MM.1S (cell line): ENCODE data around the gene CDCP2.

ENCODE experiments used
- EZH2 ChIP-seq: fragments of 300-600 bp; sonication (generic); optimal IDR thresholded peaks from 2 replicates; pipeline ENCODE3; 2017; ENCODE audit warnings: low read depth, mild to moderate bottlenecking, antibody characterized with exemption, low read length, mixed read lengths
- EZH2phosphoT487 ChIP-seq: fragments of 300-600 bp; sonication (generic); IDR thresholded peaks from 2 replicates; pipeline ENCODE4 v1.6.1; 2018; ENCODE audit warnings: antibody characterized with exemption, low read length
- TF ChIP-seq, protein P1 (sequence below): fragments of 300-600 bp; sonication (generic); IDR thresholded peaks from 2 replicates; pipeline ENCODE4 v1.5.1; 2016; ENCODE audit warnings: antibody characterized with exemption, low read length, mixed read lengths

DNA sequence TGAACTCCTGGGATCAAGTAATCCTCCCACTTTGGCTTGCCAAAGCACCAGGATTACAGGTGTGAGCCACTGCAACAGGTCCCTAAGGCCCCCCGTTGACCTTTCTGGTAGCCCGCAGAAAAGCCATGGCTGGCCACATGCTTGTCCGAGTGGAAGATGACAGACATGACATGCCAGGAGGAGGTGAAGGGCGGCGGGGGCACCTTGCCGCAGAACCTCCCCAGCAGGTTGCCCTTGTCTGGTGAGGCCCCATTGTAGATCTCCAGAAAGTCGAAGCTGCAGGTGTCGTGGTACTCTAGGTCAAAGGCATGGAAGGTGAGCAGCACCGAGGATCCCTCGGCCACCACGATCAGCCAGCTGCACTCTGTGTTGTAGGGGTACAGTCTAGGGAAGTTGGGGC is 8.4 kb downstream of the CDCP2 start:
- TF ChIP-seq, protein P1, sequence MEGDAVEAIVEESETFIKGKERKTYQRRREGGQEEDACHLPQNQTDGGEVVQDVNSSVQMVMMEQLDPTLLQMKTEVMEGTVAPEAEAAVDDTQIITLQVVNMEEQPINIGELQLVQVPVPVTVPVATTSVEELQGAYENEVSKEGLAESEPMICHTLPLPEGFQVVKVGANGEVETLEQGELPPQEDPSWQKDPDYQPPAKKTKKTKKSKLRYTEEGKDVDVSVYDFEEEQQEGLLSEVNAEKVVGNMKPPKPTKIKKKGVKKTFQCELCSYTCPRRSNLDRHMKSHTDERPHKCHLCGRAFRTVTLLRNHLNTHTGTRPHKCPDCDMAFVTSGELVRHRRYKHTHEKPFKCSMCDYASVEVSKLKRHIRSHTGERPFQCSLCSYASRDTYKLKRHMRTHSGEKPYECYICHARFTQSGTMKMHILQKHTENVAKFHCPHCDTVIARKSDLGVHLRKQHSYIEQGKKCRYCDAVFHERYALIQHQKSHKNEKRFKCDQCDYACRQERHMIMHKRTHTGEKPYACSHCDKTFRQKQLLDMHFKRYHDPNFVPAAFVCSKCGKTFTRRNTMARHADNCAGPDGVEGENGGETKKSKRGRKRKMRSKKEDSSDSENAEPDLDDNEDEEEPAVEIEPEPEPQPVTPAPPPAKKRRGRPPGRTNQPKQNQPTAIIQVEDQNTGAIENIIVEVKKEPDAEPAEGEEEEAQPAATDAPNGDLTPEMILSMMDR = no peak
- TF ChIP-seq EZH2 (no peak), EZH2phosphoT487 (no peak)
